Stomach smooth muscle (tissue), 2 donors: ENCODE data around the gene HRH3.

Experiments
- H3K27ac ChIP-seq: one replicate; pipeline ENCODE4 v1.7.0; 2013; ENCODE audit warnings: mild to moderate bottlenecking, low read length, inconsistent platforms
- H3K27me3 ChIP-seq, 2 donors: one replicate each; pipeline ENCODE4 v1.7.0; 2013; ENCODE audit warnings: low read length in 2 of 2; ENCODE audit not compliant: insufficient read depth in 2 of 2, control insufficient read depth in 1 of 2
- H3K36me3 ChIP-seq, 2 donors: one replicate each; pipeline ENCODE4 v1.7.0; 2013; ENCODE audit warnings: low read length in 2 of 2; ENCODE audit not compliant: control insufficient read depth in 2 of 2, insufficient read depth in 2 of 2
- H3K4me1 ChIP-seq: one replicate; pipeline ENCODE4 v1.7.0; 2013; ENCODE audit warnings: low read length; ENCODE audit not compliant: control insufficient read depth, insufficient read depth
- H3K4me3 ChIP-seq, 2 donors: one replicate each; pipeline ENCODE4 v1.7.0; 2013; ENCODE audit warnings: low read length in 2 of 2
- H3K9ac ChIP-seq, 2 donors: one replicate each; pipeline ENCODE4 v1.7.0; 2013; ENCODE audit warnings: low read length in 2 of 2, mild to moderate bottlenecking in 1 of 2
- H3K9me3 ChIP-seq, 2 donors: one replicate each; pipeline ENCODE4 v1.7.0; 2013; ENCODE audit warnings: low read length in 2 of 2; ENCODE audit not compliant: control insufficient read depth in 2 of 2
- donor health status: healthy.
- donor health status: Pancreatic carcinoma.

The HRH3 gene

GRCh38 chr20:62183426-62184142, 36.5 kb downstream of the HRH3 start:
- Histone ChIP-seq H3K9me3 (no peaks in the 10 kb centered on the region), H3K4me3 (peak overlapping the region; percentile 96), H3K36me3 (no peaks in the 10 kb centered on the region), H3K9ac (peak overlapping the region; percentile 94 to 99), H3K27me3 (no peaks in the 10 kb centered on the region), H3K4me1 (peaks cover 13% of the 10 kb centered on the region), H3K27ac (peak overlapping the region; percentile 88)

GRCh38 chr20:62182469-62183425, 37.3 kb downstream of the HRH3 start, which contains the start of gene MTG2:
MTG2 (plus strand) TSS chr20:62183028; CDS start chr20:62193421, 10,393 bp downstream.
- peaks cover 13% of the 10 kb centered on the region for H3K4me1 ChIP-seq
- peak within 1 kb of the TSS; percentile 96 for H3K4me3 ChIP-seq
- no peaks in the 10 kb centered on the region for H3K36me3 ChIP-seq
- H3K27ac ChIP-seq = peak within 1 kb of the TSS; percentile 88
- no peaks in the 10 kb centered on the region for H3K9me3 ChIP-seq
- peak within 1 kb of the TSS; percentile 94 to 99 for H3K9ac ChIP-seq
- no peaks in the 10 kb centered on the region for H3K27me3 ChIP-seq

GRCh38 chr20:62181808-62182207, 38.3 kb downstream of the HRH3 start:
- Histone ChIP-seq H3K36me3 (peaks cover 0 to 3% of the 10 kb centered on the region in 2 donors), H3K27ac (no peak overlapping the region), H3K9ac (peak overlapping the region in 1 of 2 donors; percentile 99), H3K4me3 (peak overlapping the region; percentile 96), H3K27me3 (no peaks in the 10 kb centered on the region), H3K9me3 (no peaks in the 10 kb centered on the region), H3K4me1 (peaks cover 13% of the 10 kb centered on the region)

GRCh38 chr20:62179162-62179504, 40.9 kb downstream of the HRH3 start:
- H3K4me3 ChIP-seq = no peak overlapping the region
- no peak overlapping the region for H3K9ac ChIP-seq
- no peak overlapping the region for H3K27ac ChIP-seq
- H3K36me3 ChIP-seq = peaks cover 10 to 22% of the 10 kb centered on the region in 2 donors
- H3K9me3 ChIP-seq = no peaks in the 10 kb centered on the region
- no peaks in the 10 kb centered on the region for H3K27me3 ChIP-seq
- H3K4me1 ChIP-seq = peaks cover 8% of the 10 kb centered on the region

- peaks cover 10 to 22% of the 10 kb centered on the region in 2 donors for H3K36me3 ChIP-seq
- no peak overlapping the region for H3K9ac ChIP-seq
- no peak overlapping the region for H3K27ac ChIP-seq
- H3K4me3 ChIP-seq = no peak overlapping the region
- H3K4me1 ChIP-seq = peaks cover 4% of the 10 kb centered on the region
- H3K9me3 ChIP-seq = no peaks in the 10 kb centered on the region
- no peaks in the 10 kb centered on the region for H3K27me3 ChIP-seq
These were observed 41.5 kb downstream of the HRH3 start for GRCh38 chr20:62178316-62179161.

GRCh38 chr20:62177307-62177706, 42.8 kb downstream of the HRH3 start:
- Histone ChIP-seq H3K4me3 (no peak overlapping the region), H3K27ac (no peak overlapping the region), H3K36me3 (peaks cover 10 to 25% of the 10 kb centered on the region in 2 donors), H3K27me3 (no peaks in the 10 kb centered on the region), H3K4me1 (no peaks in the 10 kb centered on the region), H3K9ac (no peak overlapping the region), H3K9me3 (no peaks in the 10 kb centered on the region)

DNA sequence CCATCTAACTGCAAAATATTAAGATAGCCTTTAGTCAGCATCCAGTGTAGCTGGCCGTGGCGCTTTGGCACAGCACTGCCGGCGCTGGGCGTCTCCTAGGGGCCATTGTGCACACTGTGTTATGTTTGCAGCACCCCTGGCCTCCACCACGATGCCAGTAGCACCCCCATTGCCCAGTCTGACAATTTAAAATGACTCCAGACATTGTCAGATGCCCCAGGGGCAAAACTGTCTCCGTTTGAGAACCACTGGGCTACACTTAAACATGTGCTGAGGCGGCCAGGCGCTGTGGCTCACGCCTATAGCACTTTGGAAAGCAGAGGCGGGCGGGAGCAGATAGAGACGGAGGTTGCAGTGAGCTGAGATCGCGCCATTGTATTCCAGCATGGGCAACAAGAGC, 43.2 kb downstream of the HRH3 start:
- Histone ChIP-seq H3K27ac (no peak overlapping the region), H3K9ac (no peak overlapping the region), H3K9me3 (no peaks in the 10 kb centered on the region), H3K4me3 (no peak overlapping the region), H3K36me3 (peaks cover 10 to 25% of the 10 kb centered on the region in 2 donors), H3K27me3 (no peaks in the 10 kb centered on the region), H3K4me1 (no peaks in the 10 kb centered on the region)

DNA sequence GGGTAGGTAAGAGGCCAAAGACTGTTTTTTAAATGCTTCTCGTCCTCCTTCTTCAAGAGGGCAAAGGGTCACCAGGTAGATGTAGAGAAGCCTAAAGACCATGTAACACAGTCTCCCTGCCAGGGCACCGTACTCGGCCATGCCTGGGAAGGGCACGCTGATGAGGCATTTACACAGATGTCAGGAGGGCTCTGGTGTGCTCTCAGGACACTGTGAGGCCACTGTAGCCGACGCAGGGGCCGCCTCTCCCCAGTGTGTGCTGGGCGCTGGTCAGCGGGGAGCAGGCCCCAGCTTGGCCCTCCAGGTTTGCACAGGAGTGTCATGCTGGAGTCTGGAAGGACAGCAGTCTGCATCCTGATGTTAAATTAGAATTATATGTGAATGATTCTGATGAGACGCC, 44.4 kb downstream of the HRH3 start:
- Histone ChIP-seq H3K36me3 (peaks cover 10 to 25% of the 10 kb centered on the region in 2 donors), H3K4me1 (no peaks in the 10 kb centered on the region), H3K27me3 (no peaks in the 10 kb centered on the region), H3K9me3 (no peaks in the 10 kb centered on the region), H3K27ac (no peak overlapping the region), H3K9ac (no peak overlapping the region), H3K4me3 (no peak overlapping the region)

DNA sequence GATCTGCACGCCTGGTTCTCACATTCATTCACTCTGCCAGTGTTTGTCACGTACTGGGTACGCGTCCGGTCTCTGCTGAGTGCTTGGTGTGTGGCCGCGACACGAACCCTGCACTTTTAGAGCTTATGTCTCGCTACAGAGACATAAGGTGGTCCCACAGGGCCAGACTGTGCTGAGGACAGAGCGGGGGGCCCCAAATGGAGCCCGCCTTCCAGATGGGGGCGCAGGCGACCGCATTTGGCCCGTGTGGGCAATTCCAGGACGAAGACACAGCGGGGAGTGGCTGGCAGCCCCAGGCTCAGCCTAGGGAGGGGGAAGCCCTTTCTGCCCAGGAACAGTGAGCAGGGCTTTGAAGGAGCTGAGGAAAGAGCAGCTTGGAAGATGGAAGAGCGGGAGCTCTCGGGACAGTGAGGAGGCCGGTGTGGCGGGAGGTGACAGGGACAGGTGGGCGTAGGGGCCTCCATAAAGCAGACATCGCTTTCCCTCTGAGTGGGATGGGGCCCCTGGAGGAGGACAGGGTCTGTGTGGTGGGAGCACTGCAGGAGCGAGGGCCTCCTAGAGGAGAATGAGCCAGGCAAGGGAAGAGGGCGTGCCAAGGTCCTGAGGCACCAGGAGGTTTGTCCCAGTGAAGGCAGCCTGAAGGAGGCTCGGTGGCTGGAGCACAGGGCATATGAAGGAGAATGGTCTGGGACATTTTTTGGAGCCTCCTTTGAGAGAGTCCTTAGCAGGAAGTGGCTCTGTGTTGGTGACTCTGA, 45.0 kb downstream of the HRH3 start:
- H3K27ac ChIP-seq = no peak overlapping the region
- H3K4me1 ChIP-seq = no peaks in the 10 kb centered on the region
- no peaks in the 10 kb centered on the region for H3K9me3 ChIP-seq
- no peak overlapping the region for H3K4me3 ChIP-seq
- H3K27me3 ChIP-seq = no peaks in the 10 kb centered on the region
- H3K36me3 ChIP-seq = peaks cover 10 to 25% of the 10 kb centered on the region in 2 donors
- no peak overlapping the region for H3K9ac ChIP-seq
